ENCODE data around the gene TENM3.

TENM3 gene

GRCh38 chr4:182655340-182655739 is 412.1 kb downstream of the TENM3 start:
- Histone ChIP-seq H3K4me2 (ENCODE audit: insufficient read depth, low read length) (no peak overlapping the region), H3K27me3 (ENCODE audit: insufficient read depth, low read length, poor library complexity) (no peaks in the 10 kb centered on the region), H2AFZ (ENCODE audit: low read depth, low read length) (no peak overlapping the region), H4K20me1 (ENCODE audit: insufficient read depth, low read length) (no peaks in the 10 kb centered on the region), H3K79me2 (ENCODE audit: insufficient read depth, low read length) (no peaks in the 10 kb centered on the region), H3K27ac (ENCODE audit: low read length) (no peak overlapping the region), H3K4me3 (ENCODE audit: low read depth in 1 of 2, low read length in 2 of 2) (no peak overlapping the region), H3K9me3 (ENCODE audit: insufficient read depth, low read length, severe bottlenecking) (no peaks in the 10 kb centered on the region), H3K36me3 (ENCODE audit: insufficient read depth, low read length) (no peaks in the 10 kb centered on the region), H3K9ac (ENCODE audit: low read depth, low read length) (no peak overlapping the region), H3K4me1 (ENCODE audit: insufficient read depth, low read length) (no peaks in the 10 kb centered on the region)
- ATAC-seq (ENCODE audit: insufficient read depth, low read depth) (no peak), DNase-seq (no peak)
- TF ChIP-seq CTCF (IDR thresholded peaks at IDR 0.05; ENCODE audit: borderline replicate concordance, extremely low read depth, low read length, poor library complexity, severe bottlenecking) (no peak), EZH2 (IDR thresholded peaks at IDR 0.05; ENCODE audit: borderline replicate concordance, low read depth, low read length, severe bottlenecking) (no peak)

- H3K79me2 ChIP-seq (ENCODE audit: insufficient read depth, low read length) = no peaks in the 10 kb centered on the region
- no peak overlapping the region for H3K27ac ChIP-seq (ENCODE audit: low read length)
- no peak overlapping the region for H3K4me2 ChIP-seq (ENCODE audit: insufficient read depth, low read length)
- H3K9me3 ChIP-seq (ENCODE audit: insufficient read depth, low read length, severe bottlenecking) = no peaks in the 10 kb centered on the region
- DNase-seq (no peak), ATAC-seq (ENCODE audit: insufficient read depth, low read depth) (no peak)
- no peak overlapping the region for H2AFZ ChIP-seq (ENCODE audit: low read depth, low read length)
- TF ChIP-seq CTCF (IDR thresholded peaks at IDR 0.05; ENCODE audit: borderline replicate concordance, extremely low read depth, low read length, poor library complexity, severe bottlenecking) = no peak
- TF ChIP-seq EZH2 (IDR thresholded peaks at IDR 0.05; ENCODE audit: borderline replicate concordance, low read depth, low read length, severe bottlenecking) = no peak
- H3K27me3 ChIP-seq (ENCODE audit: insufficient read depth, low read length, poor library complexity) = no peaks in the 10 kb centered on the region
- no peaks in the 10 kb centered on the region for H3K4me1 ChIP-seq (ENCODE audit: insufficient read depth, low read length)
- H3K4me3 ChIP-seq (ENCODE audit: low read depth in 1 of 2, low read length in 2 of 2) = no peak overlapping the region
- no peaks in the 10 kb centered on the region for H3K36me3 ChIP-seq (ENCODE audit: insufficient read depth, low read length)
- no peaks in the 10 kb centered on the region for H4K20me1 ChIP-seq (ENCODE audit: insufficient read depth, low read length)
- H3K9ac ChIP-seq (ENCODE audit: low read depth, low read length) = no peak overlapping the region
Measured at GRCh38 chr4:182662551-182662950, 419.3 kb downstream of the TENM3 start.

- Histone ChIP-seq H3K4me2 (ENCODE audit: insufficient read depth, low read length) (no peak overlapping the region), H3K27me3 (ENCODE audit: insufficient read depth, low read length, poor library complexity) (no peaks in the 10 kb centered on the region), H2AFZ (ENCODE audit: low read depth, low read length) (no peak overlapping the region), H3K36me3 (ENCODE audit: insufficient read depth, low read length) (no peaks in the 10 kb centered on the region), H4K20me1 (ENCODE audit: insufficient read depth, low read length) (no peaks in the 10 kb centered on the region), H3K79me2 (ENCODE audit: insufficient read depth, low read length) (no peaks in the 10 kb centered on the region), H3K9me3 (ENCODE audit: insufficient read depth, low read length, severe bottlenecking) (no peaks in the 10 kb centered on the region), H3K9ac (ENCODE audit: low read depth, low read length) (no peak overlapping the region), H3K4me3 (ENCODE audit: low read depth in 1 of 2, low read length in 2 of 2) (no peak overlapping the region), H3K27ac (ENCODE audit: low read length) (no peak overlapping the region), H3K4me1 (ENCODE audit: insufficient read depth, low read length) (no peaks in the 10 kb centered on the region)
- TF ChIP-seq CTCF (IDR thresholded peaks at IDR 0.05; ENCODE audit: borderline replicate concordance, extremely low read depth, low read length, poor library complexity, severe bottlenecking) (no peak), EZH2 (IDR thresholded peaks at IDR 0.05; ENCODE audit: borderline replicate concordance, low read depth, low read length, severe bottlenecking) (no peak)
- DNase-seq = no peak
- ATAC-seq (ENCODE audit: insufficient read depth, low read depth) = no peak
Measured at GRCh38 chr4:182671231-182671630, 428.0 kb downstream of the TENM3 start.

- DNase-seq (no peak), ATAC-seq (ENCODE audit: insufficient read depth, low read depth) (no peak)
- no peak for TF ChIP-seq CTCF (IDR thresholded peaks at IDR 0.05; ENCODE audit: borderline replicate concordance, extremely low read depth, low read length, poor library complexity, severe bottlenecking)
- TF ChIP-seq EZH2 (IDR thresholded peaks at IDR 0.05; ENCODE audit: borderline replicate concordance, low read depth, low read length, severe bottlenecking) = no peak
- H2AFZ ChIP-seq (ENCODE audit: low read depth, low read length) = no peak overlapping the region
- no peaks in the 10 kb centered on the region for H3K36me3 ChIP-seq (ENCODE audit: insufficient read depth, low read length)
- H4K20me1 ChIP-seq (ENCODE audit: insufficient read depth, low read length) = no peaks in the 10 kb centered on the region
- H3K4me2 ChIP-seq (ENCODE audit: insufficient read depth, low read length) = no peak overlapping the region
- no peaks in the 10 kb centered on the region for H3K27me3 ChIP-seq (ENCODE audit: insufficient read depth, low read length, poor library complexity)
- H3K27ac ChIP-seq (ENCODE audit: low read length) = no peak overlapping the region
- no peak overlapping the region for H3K4me3 ChIP-seq (ENCODE audit: low read depth in 1 of 2, low read length in 2 of 2)
- H3K4me1 ChIP-seq (ENCODE audit: insufficient read depth, low read length) = no peaks in the 10 kb centered on the region
- H3K9ac ChIP-seq (ENCODE audit: low read depth, low read length) = no peak overlapping the region
- no peaks in the 10 kb centered on the region for H3K9me3 ChIP-seq (ENCODE audit: insufficient read depth, low read length, severe bottlenecking)
- no peaks in the 10 kb centered on the region for H3K79me2 ChIP-seq (ENCODE audit: insufficient read depth, low read length)
Measured at GRCh38 chr4:182671749-182672148, 428.5 kb downstream of the TENM3 start.
